IMR-90 (cell line): ENCODE results near the gene CADM1. TPM values are rescaled to one million over a fixed set of nuclear protein-coding genes. Genes with fewer than 3 reads are reported as not detected.

ENCODE experiments used
- ATAC-seq: fragments of 200-7000 bp; cut with Tn5 transposase; 2 replicates; pipeline ENCODE4 v1.9.1; 2020; ENCODE audit warnings: low read depth, mild to moderate bottlenecking, moderate library complexity
- BruUV-seq: library from RNA; stranded (reverse); fragments of 400-500 nt; replicated peaks from 2 replicates; lab custom pipeline; 2021; lab: Mats Ljungman, UMichigan
- CTCF ChIA-PET: fragments of 300-600 bp; formaldehyde crosslinking; extraction: SDS; loops from one replicate; lab custom pipeline; 2021; ENCODE audit warnings: antibody characterized with exemption; lab: Yijun Ruan, JAX
- POLR2A ChIA-PET: fragments of 300-600 bp; sonication (Branson Sonifier 250); formaldehyde crosslinking; loops from one replicate; lab custom pipeline; 2022; ENCODE audit warnings: antibody characterized with exemption; ENCODE audit not compliant: unreplicated experiment; lab: Charles Lee
- DNase-seq: peaks from one replicate; pipeline ENCODE4 v3.0.0; 2013
- H2AFZ ChIP-seq: replicated peaks from 2 replicates; pipeline ENCODE3; 2013; ENCODE audit warnings: low read length, mild to moderate bottlenecking; ENCODE audit not compliant: poor library complexity
- H2AK5ac ChIP-seq: 2 replicates; pipeline ENCODE4 v1.6.1; 2013; ENCODE audit warnings: low read depth, low read length, inconsistent platforms
- H2AK9ac ChIP-seq: replicated peaks from 2 replicates; pipeline ENCODE3; 2013; ENCODE audit warnings: mild to moderate bottlenecking, low read depth, low read length, moderate library complexity; ENCODE audit not compliant: poor library complexity
- H2BK120ac ChIP-seq: 2 replicates; pipeline ENCODE4 v1.6.1; 2013; ENCODE audit warnings: low read depth, low read length, inconsistent platforms
- H2BK15ac ChIP-seq: 3 replicates; pipeline ENCODE4 v1.6.1; 2013; ENCODE audit warnings: low read depth, low read length, inconsistent platforms
- H2BK20ac ChIP-seq: 2 replicates; pipeline ENCODE4 v1.6.1; 2013; ENCODE audit warnings: low read depth, mild to moderate bottlenecking, inconsistent platforms, low read length, moderate library complexity
- H2BK5ac ChIP-seq: 2 replicates; pipeline ENCODE4 v1.6.1; 2013; ENCODE audit warnings: mild to moderate bottlenecking, low read depth, low read length, inconsistent platforms; ENCODE audit not compliant: poor library complexity, severe bottlenecking
- H3K14ac ChIP-seq: replicated peaks from 2 replicates; pipeline ENCODE4 v1.6.1; 2013; ENCODE audit warnings: low read depth, low read length, inconsistent platforms
- H3K18ac ChIP-seq: 2 replicates; pipeline ENCODE4 v1.6.1; 2013; ENCODE audit warnings: low read depth, low read length, control low read depth
- H3K23ac ChIP-seq: 2 replicates; pipeline ENCODE4 v1.6.1; 2013; ENCODE audit warnings: low read depth, low read length, inconsistent platforms
- H3K27ac ChIP-seq: 2 replicates; pipeline ENCODE4 v1.5.1; 2013; ENCODE audit warnings: mild to moderate bottlenecking, control low read depth, low read length; ENCODE audit not compliant: insufficient read depth
- H3K27me3 ChIP-seq: 2 replicates; pipeline ENCODE4 v1.6.1; 2013; ENCODE audit warnings: low read length; ENCODE audit not compliant: control insufficient read depth, insufficient read depth
- H3K36me3 ChIP-seq: 2 replicates; pipeline ENCODE4 v1.6.1; 2013; ENCODE audit warnings: low read length, mixed read lengths; ENCODE audit not compliant: control insufficient read depth, insufficient read depth
- H3K4ac ChIP-seq: 2 replicates; pipeline ENCODE4 v1.6.1; 2013; ENCODE audit warnings: low read depth, low read length, inconsistent platforms
- H3K4me1 ChIP-seq: 2 replicates; pipeline ENCODE4 v1.6.1; 2013; ENCODE audit warnings: low read length, mixed read lengths; ENCODE audit not compliant: control insufficient read depth, insufficient read depth
- H3K4me2 ChIP-seq: 2 replicates; pipeline ENCODE4 v1.6.1; 2013; ENCODE audit warnings: low read depth, mild to moderate bottlenecking, control low read depth, low read length, moderate library complexity
- H3K4me3 ChIP-seq: 2 replicates; pipeline ENCODE4 v1.5.1; 2013; ENCODE audit warnings: low read depth, mild to moderate bottlenecking, control low read depth, low read length, moderate library complexity; ENCODE audit not compliant: insufficient read depth
- H3K56ac ChIP-seq: 2 replicates; pipeline ENCODE4 v1.6.1; 2013; ENCODE audit warnings: low read length, inconsistent platforms; ENCODE audit not compliant: insufficient read depth; ENCODE audit errors: extremely low read depth
- H3K79me1 ChIP-seq, 2 experiments: 2 replicates each; pipeline ENCODE4 v1.6.1; 2013; ENCODE audit warnings: low read length in 2 of 2, inconsistent platforms in 1 of 2, low read depth in 1 of 2
- H3K9ac ChIP-seq: 2 replicates; pipeline ENCODE4 v1.6.1; 2013; ENCODE audit warnings: low read depth, low read length, control low read depth
- H3K9me1 ChIP-seq: 2 replicates; pipeline ENCODE4 v1.6.1; 2013; ENCODE audit warnings: low read length, inconsistent platforms; ENCODE audit not compliant: insufficient read depth
- H3K9me3 ChIP-seq: 2 replicates; pipeline ENCODE4 v1.6.1; 2013; ENCODE audit warnings: low read length; ENCODE audit not compliant: control insufficient read depth, insufficient read depth
- H4K20me1 ChIP-seq: 2 replicates; pipeline ENCODE4 v1.6.1; 2013; ENCODE audit warnings: low read length, inconsistent platforms; ENCODE audit not compliant: insufficient read depth
- H4K5ac ChIP-seq: 2 replicates; pipeline ENCODE4 v1.6.1; 2013; ENCODE audit warnings: mild to moderate bottlenecking, low read depth, low read length, control low read depth
- H4K8ac ChIP-seq, 2 experiments: 2 replicates each; pipeline ENCODE4 v1.6.1; 2013; ENCODE audit warnings: low read depth in 2 of 2, low read length in 2 of 2, control low read depth in 1 of 2, inconsistent platforms in 1 of 2
- H4K91ac ChIP-seq: 2 replicates; pipeline ENCODE4 v1.6.1; 2013; ENCODE audit warnings: low read depth, low read length, inconsistent platforms; ENCODE audit not compliant: insufficient read depth
- CHD1 ChIP-seq: IDR thresholded peaks from 2 replicates; pipeline ENCODE4 v1.6.1; 2012; ENCODE audit warnings: low read depth, low read length, improper control_type of control experiment
- MAFK ChIP-seq: IDR thresholded peaks from 2 replicates; pipeline ENCODE4 v1.6.1; 2012; ENCODE audit warnings: low read depth, low read length, improper control_type of control experiment
- NFE2L2 ChIP-seq: fragments of 150-350 bp; IDR thresholded peaks from 2 replicates; pipeline ENCODE4 v1.6.1; 2016; ENCODE audit warnings: low read depth, mild to moderate bottlenecking, low read length
- POLR2A ChIP-seq: IDR thresholded peaks from 2 replicates; pipeline ENCODE4 v1.6.1; 2012; ENCODE audit warnings: mild to moderate bottlenecking, low read depth, low read length
- SMC3 ChIP-seq: fragments of 150-350 bp; IDR thresholded peaks from 2 replicates; pipeline ENCODE4 v1.6.1; 2016; ENCODE audit warnings: low read depth, mild to moderate bottlenecking, antibody characterized with exemption, low read length, moderate library complexity
- WGBS, 2 experiments: methylation state at CpG; one replicate each; pipeline versions ENCODE4 v1.1.5 to v1.1.7; 2013; ENCODE audit warnings: missing lambda C conversion rate in 2 of 2; ENCODE audit not compliant: insufficient read length in 1 of 2; ENCODE audit errors: extremely low coverage in 2 of 2; 5-methylcytosine and 5-hydroxymethylcytosine counted together
- dilution Hi-C: fragments of 300-500 bp; cut with HindIII; formaldehyde crosslinking; loops from one replicate; pipeline ENCODE4 v1.14.3; 2018; ENCODE audit warnings: low sequenced_read_pairs; ENCODE audit not compliant: unreplicated experiment
- in situ Hi-C: fragments of 300-500 bp; cut with MboI; formaldehyde crosslinking; loops from 3 replicates; pipeline ENCODE4 v1.14.3; 2019; ENCODE audit warnings: low sequenced_read_pairs, inconsistent platforms, mixed read lengths
- intact Hi-C: fragments of 100-400 bp; cut with micrococcal nuclease; formaldehyde crosslinking; loops from 2 replicates; pipeline ENCODE4 v1.10.0; 2022
- polyA plus RNA-seq, 3 experiments: library from polyadenylated mRNA; depleted of rRNA; stranded (reverse); fragments of >200 nt; gene quantifications; 2 replicates each; pipeline ENCODE4 v1.2.3, GENCODE V29; 2012; ENCODE audit warnings: low replicate concordance in 1 of 3
- total RNA-seq: library from RNA; depleted of rRNA; stranded (reverse); fragments of >200 nt; gene quantifications from 2 replicates; pipeline ENCODE4 v1.2.3, GENCODE V29; 2012

CADM1 gene
- total and polyA plus RNA-seq, 2 of the 4 experiments (the other 2 are of a cell fraction), result 28.8 to 77.1 TPM

DNA sequence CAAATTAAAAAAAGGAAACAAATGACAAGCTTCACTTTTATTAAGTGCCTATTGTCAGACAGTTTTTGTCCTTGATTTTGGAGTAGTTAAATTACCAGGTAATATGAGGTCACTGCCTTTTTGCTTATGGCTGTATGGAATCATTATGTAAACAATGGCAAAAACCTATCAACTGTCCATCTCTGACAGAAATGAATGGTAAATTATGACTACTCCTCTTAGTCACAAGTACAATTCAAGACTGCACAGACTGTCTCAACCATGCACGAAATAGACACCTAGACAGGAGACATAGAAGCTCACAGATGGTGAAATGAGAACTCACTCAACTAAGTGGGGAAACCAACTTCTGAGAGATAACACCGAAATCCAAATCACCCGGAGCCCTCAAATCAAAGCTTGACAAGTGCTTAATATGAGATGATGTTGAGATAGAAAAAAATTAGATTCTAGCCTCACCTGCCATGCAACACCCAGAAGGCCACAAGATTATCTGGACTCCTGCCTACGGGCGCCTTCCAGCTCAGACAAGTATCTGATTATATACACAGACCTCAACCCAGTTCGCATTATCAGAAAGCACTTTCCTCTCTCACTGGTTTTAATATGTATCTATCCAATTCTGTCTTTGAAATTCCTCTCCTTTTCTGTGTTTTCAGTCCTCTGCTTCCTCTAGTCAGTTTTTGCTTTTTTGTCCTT is 199.3 kb downstream of the CADM1 start:
- Histone ChIP-seq H2BK120ac (no peak overlapping the region), H2BK15ac (no peak overlapping the region), H3K14ac (no peak overlapping the region), H2AFZ (no peak overlapping the region), H3K27me3 (no peaks in the 10 kb centered on the region), H3K4me2 (no peak overlapping the region), H3K9me1 (no peaks in the 10 kb centered on the region), H4K8ac (no peak overlapping the region), H3K18ac (no peak overlapping the region), H3K27ac (no peak overlapping the region), H4K5ac (no peak overlapping the region), H3K9me3 (no peaks in the 10 kb centered on the region), H2BK20ac (no peak overlapping the region), H2BK5ac (no peak overlapping the region), H3K79me1 (no peaks in the 10 kb centered on the region), H3K4me3 (no peak overlapping the region), H3K4ac (no peak overlapping the region), H3K56ac (no peak overlapping the region), H3K9ac (no peak overlapping the region), H2AK5ac (no peak overlapping the region), H3K23ac (no peak overlapping the region), H2AK9ac (no peak overlapping the region), H4K20me1 (no peaks in the 10 kb centered on the region), H3K36me3 (no peaks in the 10 kb centered on the region), H3K4me1 (peaks cover 2% of the 10 kb centered on the region; the same call in 1 of the 2 replicates), H4K91ac (no peak overlapping the region)
- BruUV-seq, result no TSS peak
- DNase-seq, result no peak
- ATAC-seq, result no peak
- ChIA-PET CTCF (no interaction called here), POLR2A (no interaction called here)
- no peak for TF ChIP-seq POLR2A
- TF ChIP-seq NFE2L2, result no peak
- TF ChIP-seq CHD1, result no peak
- no peak for TF ChIP-seq SMC3
- no peak for TF ChIP-seq MAFK
- WGBS, 2 experiments, result 96% methylated on average over 3 of the region's 6 CpGs; no CpG with 5 or more reads in 1 of the 2 experiments
- in situ Hi-C loops, result no loop called here
- dilution Hi-C loops, result no loop called here
- intact Hi-C loops, result no loop called here
